NOMO-1 treated with dmso at 0.1 percent for 144 hours (cell line): ENCODE measurements around the gene THTPA.
A peak's percentile ranks its signal among the peaks of the same experiment; 100 is the strongest.

ENCODE experiments used
- DNase-seq: peaks from one replicate; lab custom pipeline; 2025; ENCODE audit not compliant: unreplicated experiment; lab: John Stamatoyannopoulos, UW

Gene THTPA

DNA sequence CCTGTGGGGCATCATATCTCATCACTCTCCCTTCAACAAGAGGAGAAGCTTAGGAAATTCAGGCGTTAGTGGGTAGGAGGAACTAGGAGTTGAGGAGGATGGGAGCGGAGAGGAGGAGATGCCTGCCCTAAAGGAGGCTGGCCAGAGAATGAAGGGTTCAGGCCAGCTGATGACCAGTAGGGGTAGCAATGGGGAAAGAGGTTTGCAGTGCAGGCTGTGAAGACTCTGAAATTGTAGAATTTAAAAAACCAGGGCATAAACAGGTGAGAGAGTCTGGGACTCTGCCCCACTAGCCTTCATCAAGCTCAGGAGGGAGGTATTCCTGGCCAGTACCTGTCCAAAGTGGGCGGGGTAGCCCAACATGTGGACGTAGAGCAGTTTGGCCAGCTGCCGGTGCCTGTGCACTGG is 10.7 kb downstream of the THTPA start:
- DNase-seq, result no peak

GRCh38 chr14:23567186-23568020 is 11.3 kb downstream of the THTPA start, which contains the start of gene AP1G2:
Gene AP1G2 (minus strand): TSS chr14:23567791. CDS start chr14:23567314, 477 bp downstream.
- DNase-seq, result peak; percentile 80

DNA sequence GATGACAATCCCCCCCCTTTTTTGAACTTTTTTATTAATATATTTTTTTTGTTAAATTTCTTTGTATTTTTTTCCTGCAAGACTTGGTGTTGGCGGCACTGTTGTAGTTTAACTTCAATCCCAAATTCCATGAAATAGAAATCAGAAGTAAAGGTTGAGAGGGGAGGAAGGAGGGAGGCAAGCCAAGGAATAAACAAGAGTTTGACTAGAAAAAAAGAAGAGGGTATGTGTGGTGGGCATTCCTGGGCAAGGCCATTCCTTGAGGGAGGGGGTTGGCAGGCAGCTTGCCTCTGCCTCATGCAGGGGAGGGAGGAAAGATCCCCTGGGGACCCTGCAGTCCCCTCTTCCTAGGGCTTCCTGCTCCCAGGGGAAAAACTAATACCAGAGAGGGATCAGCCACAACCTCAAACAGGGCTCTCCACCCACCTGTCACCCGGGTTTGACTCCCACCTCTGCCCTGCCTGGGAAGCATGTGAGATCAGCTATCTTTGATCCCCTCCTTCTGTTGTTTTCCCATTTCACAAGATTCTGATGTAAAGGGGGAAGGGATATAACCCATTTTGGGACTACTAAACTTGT is 12.0 kb downstream of the THTPA start:
- no peak for DNase-seq

GRCh38 chr14:23568600-23569331 is 12.7 kb downstream of the THTPA start:
- DNase-seq, result peak; percentile 14

GRCh38 chr14:23569443-23570151 is 13.5 kb downstream of the THTPA start:
- DNase-seq, result no peak

- DNase-seq, result no peak
Observed at GRCh38 chr14:23570806-23571483, 14.9 kb downstream of the THTPA start.

DNA sequence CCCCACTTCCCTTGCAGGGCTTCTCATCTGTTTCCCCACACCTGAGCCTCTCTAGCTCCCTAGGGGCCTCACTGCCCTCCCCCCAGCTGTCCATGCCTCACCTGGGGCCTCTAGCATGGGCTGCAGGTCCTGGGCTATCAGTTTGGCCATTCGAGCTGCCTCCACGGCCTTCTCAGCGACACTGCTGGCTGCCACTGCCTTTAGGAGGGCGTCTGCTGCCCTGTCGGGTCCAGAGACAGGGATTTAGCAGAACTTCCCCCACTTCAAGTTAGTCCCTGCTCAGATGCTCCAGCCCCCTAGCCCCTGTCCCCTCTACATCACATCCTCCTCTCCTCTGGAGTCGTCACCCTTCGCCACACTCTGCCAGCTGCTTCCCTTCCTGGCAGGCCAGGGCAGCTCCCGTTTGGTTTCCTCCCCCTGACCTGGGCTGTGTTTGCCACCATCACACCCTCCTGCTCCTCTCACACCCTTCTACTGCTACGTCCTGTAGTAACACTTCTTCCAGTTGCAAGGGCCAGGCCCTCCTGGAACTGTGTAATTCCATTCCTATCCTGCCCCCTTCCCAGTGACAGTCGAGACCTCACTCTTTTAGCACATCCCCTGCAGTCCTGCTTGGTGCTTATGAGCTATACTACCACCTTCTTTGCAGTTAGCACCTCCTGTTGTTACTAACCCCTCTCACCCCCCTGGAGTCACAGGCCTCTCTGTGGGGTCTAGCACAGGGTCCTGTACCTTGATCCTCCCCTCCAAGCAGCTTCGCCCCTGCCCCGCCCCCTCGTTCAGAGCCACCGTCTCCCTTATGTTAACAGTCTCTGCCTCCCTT is 15.8 kb downstream of the THTPA start:
- no peak for DNase-seq

DNA sequence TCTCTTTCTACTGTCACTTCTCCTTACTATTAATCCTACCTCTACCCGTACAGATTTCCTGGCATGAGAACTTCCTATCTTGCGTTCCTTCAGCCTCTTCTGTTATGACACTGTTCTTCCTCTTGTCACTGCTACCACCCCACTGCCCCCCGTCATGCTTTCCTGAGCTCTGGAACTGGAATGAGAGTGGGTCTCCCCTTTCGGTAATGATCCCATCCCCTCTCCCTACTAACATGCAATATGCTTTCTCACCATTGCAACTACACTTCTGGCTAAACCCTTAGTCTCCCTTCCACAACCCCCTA is 16.4 kb downstream of the THTPA start:
- no peak for DNase-seq

GRCh38 chr14:23572836-23573235 is 16.8 kb downstream of the THTPA start:
- DNase-seq, result peak; percentile 62

DNA sequence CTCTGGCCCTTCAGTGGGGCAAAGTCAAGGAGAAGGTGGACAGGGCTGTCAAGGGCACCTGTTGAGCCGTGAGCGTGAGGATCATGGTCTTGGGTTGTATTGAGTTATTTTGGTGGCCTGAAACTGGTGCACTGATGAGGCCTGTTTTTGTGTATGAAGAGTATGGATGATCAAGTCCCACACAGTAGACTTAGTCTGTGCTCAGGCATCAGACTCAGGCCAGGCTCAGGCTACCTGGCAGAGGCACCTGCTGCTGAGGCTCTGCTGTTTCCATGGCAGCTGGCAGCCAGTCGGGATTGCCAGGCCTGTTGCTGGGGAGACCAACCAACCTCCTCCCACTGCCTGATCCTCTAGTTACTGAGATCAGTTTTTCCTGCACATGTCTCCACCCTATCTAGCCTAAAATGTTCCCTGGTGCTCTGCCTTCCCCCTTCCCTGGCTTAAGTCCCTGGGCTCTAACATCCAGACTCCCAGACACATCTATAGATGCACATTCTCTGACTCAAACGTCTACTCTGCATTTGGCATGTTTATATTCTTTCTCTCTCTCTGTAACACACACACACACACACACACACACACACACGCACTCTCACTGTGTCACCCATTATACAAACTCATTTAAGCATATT is 17.4 kb downstream of the THTPA start:
- no peak for DNase-seq

DNA sequence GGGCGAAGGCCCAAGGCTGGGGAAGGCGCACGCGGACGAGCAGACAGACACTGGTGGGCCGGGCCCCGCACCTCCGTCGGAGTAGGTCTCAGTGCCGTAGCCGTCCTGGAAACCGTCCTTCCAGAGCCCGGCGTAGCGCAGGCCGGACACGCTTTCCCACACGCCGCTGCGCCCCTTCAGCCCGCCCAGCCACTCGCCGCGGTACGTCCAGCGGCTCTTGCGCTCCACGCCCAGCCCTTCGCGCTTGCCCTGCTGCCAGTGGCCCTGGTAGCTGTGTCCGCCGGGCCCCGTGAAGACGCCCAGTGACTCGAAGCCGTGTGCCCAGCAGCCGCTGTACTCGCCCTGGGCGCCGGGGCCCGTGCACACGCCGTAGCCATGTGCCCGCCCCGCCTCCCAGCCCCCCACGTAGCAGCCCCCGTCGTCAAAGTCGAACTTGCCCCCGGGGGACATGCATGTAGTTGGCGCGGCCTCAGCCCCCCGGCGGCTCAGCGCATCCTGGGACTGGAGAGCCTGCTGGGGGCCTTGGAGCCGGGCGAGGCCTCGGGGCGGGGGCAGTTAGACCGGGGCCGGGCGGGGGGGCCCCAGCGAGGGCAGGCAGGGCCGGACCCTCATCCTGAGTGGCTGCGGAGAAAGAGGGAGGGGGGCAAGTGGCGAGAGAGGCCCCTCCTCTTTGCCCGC is 21.1 kb downstream of the THTPA start:
- no peak for DNase-seq

- no peak for DNase-seq
Observed at GRCh38 chr14:23577710-23578392, 21.8 kb downstream of the THTPA start.

GRCh38 chr14:23578560-23579310 is 22.7 kb downstream of the THTPA start, which contains the start of gene JPH4:
Gene JPH4 (minus strand): TSS chr14:23578790. CDS start chr14:23577453, 1,337 bp downstream.
- no peak for DNase-seq

DNA sequence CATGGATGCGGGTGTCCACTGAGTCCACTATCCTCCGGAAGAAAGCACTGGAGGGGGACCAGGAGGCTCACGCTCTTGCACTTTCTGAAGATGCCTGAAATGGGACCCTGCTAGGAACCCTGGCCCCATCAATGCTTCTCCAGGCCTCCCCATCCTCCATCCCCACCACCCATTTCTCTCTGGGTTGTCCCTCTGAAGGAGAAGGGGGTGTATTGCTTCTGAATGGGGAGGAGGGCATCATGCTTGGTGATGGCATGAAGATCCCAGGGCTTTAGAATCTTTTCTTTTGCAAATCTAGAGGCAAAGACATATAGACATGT is 23.2 kb downstream of the THTPA start:
- no peak for DNase-seq

- DNase-seq, result no peak
Observed at GRCh38 chr14:23579739-23580138, 23.7 kb downstream of the THTPA start.

GRCh38 chr14:23580152-23580926 is 24.3 kb downstream of the THTPA start:
- DNase-seq, result no peak

DNA sequence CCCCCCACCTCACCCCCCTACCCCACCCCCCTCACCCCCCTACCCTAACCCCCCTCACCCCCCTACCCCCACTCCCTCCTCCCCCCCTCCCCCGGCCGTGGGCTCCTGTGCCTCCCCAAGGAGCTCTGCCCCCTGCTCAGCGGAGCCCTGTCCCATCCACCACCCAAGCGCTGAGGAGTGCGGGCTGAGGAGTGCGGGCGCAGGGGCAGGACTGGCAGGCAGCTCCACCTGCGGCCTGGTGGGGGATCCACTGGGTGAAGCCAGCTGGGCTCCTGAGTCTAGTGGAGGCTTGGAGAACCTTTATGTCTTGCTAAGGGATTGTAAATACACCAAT is 24.8 kb downstream of the THTPA start:
- DNase-seq, result no peak
